Hematopoietic multipotent progenitor cell treated with erythropoietin and hydrocortisone succinate and interleukin-3 and kit ligand, for 15 days (in vitro differentiated cells): ENCODE results near the gene TXLNB.
"Not testable (repeated sequence)": the region's sequence is repeated elsewhere in the genome, so short reads cannot be mapped to it uniquely, and the experiment has no call there.

Source experiments
- DNase-seq: peaks from one replicate; pipeline ENCODE4 v3.0.0-alpha.2; 2015; ENCODE audit warnings: low spot score

The TXLNB gene

DNA sequence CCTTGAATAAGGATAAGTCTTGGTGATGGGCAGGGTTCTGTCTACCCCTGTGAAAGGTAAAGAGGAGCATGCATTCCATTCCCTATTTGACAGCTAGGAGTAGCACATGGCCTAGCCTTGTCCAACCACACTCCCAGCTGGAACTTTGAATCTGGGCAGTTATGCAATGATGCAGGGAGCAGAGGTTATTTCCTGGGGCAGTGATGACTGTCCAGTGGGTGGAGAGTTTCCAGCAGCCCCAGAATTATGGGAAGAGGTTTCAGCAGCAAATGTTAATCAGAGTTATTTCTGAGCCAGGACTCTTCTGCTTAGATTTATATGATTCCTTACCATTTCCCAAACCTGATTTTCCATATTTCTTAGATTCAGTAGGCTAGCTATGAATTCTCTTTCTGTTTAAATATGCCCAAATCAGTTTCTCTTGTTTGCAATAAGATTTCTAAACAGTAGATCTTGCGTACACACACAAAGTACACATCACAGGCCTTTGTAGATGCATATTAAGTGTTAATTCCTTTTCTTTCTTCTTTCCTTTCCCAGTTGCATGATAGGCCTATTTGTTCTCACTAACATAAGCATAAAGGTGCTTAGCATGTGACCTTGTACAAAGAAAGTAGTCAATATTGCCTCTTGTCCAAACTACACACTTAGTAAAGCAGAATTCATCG lies 17.3 kb upstream of the TXLNB start:
- DNase-seq = no peak

DNA sequence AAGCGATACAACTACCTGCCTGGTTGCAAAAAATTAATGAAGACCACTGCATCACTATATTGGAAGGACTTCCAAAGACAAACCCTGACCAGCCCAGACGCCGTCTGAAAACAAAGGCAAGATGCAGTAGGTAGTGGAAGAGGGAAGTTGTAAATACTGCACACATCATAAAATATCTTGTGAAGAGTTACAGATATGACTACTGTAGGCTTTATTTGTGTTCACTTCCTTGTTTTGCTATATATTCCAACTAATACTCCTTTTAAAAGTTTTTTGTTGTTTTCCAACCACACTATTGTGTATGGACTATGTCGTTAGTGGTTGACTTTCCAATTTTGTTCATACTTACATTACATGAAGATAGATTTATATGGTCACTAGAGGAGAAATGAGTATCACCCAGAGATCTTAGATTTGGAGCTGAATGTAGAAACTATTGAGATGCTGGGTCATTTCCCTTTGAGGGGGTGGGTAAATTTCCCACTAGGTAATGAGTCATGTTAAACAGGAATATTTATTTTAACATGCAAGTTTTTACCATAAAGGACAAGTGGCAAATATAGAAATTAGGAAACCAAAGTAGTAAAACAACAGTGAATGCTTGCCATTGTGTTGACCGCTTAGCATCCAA lies 16.6 kb upstream of the TXLNB start:
- DNase-seq = no peak

DNA sequence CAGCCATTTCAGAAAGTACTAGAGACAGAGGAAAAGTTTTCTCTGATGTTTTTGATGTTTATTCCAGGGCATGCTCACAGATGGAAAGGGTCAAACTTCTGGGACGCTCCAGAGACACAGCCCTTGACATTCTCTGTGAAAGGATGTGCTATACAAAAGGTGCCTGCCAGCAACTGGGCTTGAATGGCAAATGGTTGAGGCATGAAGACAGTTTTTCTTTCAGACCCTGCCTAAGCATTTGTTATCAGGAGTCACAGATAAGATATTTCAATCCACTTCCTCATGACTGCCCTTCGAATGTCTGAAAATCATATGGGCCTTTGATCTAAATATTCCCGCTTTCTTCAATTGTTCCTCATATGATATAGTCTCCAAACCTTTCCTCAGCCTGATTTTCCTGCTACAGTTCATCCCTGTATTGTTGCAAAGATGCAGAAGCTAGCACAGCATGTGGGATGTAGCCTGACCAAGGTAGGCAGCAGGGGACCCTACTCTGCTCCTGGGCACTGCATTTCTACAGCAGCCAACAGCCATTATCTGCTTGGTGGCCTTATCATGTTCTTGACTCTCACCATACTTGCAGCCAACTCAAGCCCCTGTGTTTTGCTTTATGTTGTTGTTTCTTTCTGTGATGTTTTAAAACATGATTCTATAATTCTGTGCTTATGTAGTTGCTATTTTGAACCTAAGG lies 14.6 kb upstream of the TXLNB start:
- DNase-seq = no peak

DNA sequence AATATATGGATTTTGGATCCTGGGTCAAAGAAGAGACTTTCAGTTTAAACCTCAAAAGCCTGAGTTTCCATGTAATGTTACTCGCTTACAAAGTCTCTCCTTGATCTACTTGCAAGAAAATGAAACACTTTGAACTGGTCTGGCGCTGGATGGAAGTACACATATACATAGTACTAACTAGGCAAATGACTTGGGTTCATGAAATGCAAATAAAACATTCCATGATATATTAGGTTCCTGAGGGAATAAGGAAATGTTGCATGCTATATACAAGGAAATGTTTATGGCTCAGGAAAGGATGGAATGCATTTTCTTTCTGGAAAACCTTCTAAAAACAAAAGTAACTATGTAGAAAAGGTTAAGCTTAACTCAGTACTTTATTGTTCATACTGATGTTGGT lies 11.4 kb upstream of the TXLNB start:
- DNase-seq = no peak

DNA sequence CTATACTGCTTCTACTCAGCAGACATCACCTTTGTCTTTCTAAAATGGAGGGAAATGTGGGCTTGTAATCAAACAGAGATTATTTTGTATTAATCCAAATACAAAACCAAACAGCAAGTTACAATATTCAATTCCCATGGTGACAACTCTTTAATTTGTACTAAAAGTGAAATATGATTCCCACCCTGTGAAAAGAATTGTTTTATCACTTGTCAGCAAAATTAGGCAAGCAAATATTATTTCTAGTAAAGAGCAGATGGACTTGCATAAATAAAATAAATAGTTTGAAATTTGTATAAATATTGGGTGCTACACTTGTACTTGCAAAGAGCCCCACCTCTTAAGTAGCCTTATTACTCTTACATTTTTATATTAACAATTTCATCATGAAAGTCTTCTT lies 6.1 kb upstream of the TXLNB start:
- DNase-seq = no peak

DNA sequence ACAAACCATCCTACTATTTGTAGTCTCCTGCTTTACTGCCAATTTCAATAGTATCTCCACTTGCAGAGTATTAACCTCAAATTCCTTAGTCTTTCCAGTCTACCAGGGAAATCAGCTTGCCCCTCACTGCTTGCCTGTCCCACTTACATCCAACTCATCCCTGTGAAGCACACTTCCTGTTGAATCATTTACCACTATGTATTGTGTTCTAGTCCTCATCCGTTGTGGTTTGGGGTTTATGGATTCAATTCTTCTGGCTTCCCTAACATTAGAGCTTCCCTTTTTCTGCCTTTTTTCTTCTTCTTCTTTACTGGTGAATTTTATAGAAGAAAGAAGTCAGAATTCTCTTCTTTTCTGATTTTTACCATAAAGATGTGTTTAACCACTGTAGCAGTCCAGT lies 5.1 kb upstream of the TXLNB start:
- DNase-seq = no peak

DNA sequence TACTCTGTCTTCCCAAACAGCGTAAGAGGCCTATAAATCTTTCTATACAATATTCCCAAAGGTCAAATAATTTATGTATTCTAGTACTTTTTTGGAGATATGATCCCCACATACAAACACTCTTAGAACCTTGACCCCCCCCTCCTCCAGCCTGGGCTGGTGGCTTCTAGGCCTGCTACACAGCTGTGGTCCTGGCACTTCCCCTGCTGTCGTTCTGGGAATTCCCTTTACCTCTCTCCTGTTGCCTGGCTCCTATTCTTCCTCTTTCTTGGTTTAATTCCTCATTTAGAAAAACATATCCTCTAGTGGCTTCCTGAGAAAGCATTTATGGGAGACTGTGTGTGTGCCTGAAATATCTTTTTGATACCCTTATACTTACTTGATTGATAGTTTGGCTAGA lies 4.1 kb upstream of the TXLNB start:
- DNase-seq = no peak

DNA sequence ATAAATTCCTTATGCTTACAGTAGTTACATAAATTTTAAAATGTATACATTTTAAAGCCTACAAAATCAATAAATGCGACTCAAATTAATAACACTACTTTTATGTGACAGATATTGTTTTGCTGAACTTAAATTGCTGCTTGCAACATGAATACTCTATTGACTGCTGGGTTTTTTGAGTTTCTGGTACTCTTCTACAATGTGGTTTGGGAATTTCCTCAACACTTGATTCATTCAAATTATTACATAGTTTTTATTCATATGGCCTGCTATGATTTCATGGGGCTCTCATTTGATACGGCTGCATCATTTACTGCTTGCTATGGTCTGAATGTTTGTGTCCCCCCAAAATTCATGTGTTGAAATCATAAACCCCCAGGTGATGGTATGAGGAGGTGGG lies 2.3 kb upstream of the TXLNB start:
- DNase-seq = no peak

DNA sequence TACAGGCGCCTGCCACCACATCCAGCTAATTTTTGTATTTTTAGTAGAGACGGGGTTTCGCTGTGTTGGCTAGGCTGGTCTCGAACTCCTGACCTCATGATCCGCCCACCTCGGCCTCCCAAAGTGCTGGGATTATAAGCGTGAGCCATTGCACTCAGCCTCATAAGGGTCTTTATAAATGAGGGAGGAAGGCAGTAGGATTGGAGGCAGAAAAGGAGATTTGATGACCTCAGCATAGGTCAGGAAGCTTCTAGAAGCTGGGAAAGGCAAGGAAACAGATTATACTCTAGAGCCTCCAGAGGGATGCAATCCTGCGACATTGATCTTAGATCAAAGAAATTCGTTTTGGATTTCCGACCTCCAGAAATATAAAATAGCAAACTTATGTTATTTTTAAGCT lies 1.4 kb upstream of the TXLNB start:
- DNase-seq = not testable (repeated sequence)

DNA sequence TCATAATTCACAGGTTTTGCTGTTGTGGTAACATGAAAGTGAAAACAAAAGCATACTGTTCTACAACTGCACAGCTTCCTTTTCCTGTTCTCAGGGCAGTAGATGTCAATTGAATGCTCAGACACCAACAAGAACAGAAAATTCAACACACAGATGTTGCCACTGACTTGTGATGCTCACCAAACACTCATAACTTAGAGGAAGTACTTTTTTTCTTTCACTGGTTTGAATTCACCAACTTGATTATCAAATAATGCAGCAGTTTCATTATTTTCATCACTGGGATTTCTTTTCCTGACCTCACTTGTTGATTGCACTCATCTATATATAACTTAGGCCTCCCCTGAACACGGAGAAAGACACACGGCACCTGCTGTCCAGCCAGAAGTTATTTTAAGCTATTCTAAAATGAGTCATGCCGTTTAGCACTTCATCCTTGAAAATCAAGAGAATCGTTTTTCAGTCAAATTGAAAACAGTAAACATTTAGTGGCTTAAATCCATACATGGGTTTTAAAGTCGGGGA lies 949 bp downstream of the TXLNB start:
- no peak for DNase-seq

DNA sequence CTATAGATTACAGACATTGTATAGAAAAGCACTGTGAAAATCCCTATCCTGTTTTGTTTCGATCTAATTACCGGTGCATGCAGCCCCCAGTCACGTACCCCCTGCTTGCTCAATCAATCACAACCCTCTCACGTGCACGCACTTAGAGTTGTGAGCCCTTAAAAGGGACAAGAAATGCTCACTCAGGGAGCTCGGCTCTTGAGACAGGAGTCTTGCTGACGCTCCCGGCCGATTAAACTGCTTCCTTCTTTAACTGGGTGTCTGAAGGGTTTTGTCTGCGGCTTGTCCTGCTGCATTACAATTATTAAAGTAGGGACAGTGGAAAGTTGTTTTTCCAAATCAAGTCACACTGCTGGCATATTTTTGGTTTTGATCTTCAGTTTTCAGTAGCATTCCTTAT lies 2.6 kb downstream of the TXLNB start:
- DNase-seq = no peak

DNA sequence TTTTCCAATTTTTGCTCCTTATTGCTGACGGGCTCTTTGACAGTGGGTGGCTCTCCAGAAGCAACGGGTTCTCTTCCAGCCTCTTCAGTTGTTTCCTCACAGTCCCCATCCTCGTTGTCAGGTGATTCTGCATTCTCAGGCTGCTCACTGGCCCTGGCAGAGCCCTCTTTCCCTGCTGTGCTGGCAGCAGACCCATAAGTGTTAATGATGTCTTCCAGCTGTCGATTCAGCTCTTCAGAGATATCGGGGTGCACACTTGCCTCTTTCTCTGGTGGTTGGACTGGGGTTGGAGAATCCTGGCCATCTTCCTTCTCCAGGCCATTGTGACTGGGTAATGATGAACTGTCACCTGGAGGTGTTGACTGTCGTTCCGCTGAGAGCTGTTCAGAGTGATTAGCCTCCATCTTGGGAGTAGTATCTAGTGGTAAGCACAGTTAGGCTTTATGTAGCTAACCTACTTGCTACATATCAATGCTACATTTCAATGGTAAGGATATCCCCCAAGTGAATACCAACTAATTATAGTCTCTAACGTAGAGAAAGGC lies 3.2 kb downstream of the TXLNB start:
- DNase-seq = no peak

DNA sequence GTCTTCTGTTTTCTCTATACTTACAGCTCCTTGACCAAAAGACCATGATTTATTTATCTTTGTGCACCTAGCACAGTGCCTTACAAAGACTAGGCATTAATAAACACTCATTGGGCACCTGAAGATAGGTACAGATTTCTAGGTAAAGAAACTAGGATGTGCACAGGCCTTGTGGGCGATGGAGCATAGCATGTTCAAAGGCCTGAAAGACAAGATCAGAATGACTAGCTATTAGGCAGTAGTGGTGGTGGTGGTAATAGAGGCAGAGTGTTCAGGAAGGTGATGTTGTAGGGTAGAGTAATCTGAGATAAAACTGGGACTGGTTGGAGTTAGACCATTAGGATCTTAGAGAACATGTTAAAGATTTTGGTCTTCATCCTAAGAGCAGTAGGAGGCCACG lies 3.9 kb downstream of the TXLNB start:
- DNase-seq = no peak

DNA sequence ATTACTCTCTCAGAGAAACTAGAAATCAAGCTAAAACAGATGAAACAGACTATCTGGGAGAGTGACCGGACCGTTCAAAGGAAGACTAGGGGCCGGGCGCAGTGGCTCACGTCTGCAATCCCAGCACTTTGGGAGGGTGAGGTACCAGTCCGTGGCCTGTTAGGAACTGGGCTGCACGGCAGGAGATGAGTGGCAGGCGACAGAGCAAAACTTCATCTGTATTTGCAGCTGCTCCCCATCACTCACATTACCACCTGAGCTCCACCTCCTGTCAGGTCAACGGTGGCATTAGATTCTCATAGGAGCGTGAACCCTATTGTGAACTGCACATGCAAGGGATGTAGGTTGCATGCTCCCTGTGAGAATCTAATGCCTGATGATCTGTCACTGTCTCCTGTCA lies 5.4 kb downstream of the TXLNB start:
- DNase-seq = not testable (repeated sequence)

DNA sequence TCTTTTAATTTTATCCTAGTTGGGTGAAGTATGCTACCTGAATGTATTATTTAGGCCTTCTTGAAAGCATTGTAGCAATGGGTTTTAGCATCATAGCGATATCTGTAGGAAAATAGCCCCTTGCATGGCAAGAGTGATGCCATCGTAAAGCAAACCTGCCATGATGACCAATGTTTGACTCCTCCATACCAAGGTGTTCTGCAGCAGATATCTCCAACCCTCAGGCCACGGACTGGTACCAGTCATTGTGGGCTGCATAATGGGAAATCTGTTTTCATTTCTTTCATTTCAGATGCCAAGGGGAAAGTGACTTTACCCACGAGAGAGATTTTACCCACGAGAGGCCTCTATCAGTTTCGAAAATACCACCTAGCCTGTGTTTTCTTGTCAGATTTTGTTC lies 6.2 kb downstream of the TXLNB start:
- no peak for DNase-seq

DNA sequence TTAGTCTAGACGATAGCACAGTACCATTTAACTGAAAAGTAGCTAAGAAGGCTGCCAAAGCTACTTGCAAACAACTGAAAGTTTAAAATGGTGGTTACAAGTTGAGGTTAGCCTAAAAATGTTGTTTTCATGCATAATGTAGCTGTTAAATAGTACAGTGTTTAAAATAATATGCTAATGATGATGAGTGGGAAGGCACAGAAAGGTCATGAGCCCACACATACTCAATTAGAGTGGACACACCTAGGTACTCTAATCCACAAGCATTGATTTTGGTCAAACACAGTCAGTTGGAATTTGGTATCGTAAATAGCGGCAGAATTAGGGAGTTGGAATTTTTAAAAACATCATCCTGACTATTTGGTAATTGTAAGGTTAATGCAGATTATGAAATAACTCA lies 7.0 kb downstream of the TXLNB start:
- no peak for DNase-seq

DNA sequence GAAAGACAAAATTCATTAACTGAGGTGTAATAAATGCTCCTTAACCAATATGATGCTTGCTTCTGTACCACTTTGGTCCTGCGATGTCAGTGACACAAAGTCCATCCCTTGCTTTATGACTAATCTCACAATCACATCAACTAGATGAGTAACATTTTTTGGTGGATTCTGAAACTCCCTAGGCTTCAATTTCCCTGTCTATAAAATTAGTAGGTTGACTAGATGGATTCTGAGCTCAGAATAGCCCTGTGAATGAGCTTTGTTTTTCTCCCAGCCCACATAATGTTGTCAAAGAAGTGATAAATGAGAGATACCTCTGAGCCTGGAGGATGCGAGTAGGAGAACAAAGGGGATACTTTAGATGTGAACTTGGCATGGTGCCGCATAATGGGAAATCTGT lies 9.1 kb downstream of the TXLNB start:
- no peak for DNase-seq

DNA sequence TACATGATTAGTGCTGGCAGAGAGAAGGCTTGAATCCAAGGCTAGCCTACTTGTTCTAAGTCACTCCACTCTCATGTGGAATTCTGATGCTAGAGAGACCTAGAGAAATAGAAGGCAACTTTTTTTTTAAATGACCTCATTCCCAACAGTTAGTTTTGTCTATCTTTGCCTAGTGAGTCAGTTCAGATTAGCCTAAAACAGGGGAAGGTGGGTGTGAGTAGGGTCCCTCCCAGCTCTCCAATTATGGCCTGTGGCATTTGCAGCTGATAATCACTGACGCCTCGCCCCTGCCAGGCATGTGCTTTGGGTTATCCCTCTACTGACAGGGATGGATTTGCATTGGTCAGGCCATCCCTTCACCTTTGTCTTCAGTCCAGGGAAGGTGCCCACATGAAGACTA lies 13.6 kb downstream of the TXLNB start:
- DNase-seq = no peak

DNA sequence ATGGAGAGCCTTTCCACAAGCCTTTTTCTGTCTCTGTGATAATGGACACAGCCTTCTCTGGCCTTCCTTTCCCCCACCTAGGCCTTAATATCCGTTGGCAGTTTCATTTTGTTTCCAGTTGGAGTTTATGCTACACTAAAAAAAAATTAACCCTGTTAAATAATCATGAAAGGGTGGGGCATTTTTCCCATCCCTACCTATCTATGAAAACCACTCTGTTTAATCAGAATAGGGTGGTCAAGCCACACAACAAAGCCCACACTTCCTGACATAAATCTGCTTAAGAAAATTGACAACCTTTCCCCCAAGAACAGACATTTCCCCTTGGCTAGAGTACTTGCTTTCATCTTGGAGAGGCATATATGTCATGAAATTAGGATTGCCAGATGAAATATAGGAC lies 14.2 kb downstream of the TXLNB start:
- no peak for DNase-seq

DNA sequence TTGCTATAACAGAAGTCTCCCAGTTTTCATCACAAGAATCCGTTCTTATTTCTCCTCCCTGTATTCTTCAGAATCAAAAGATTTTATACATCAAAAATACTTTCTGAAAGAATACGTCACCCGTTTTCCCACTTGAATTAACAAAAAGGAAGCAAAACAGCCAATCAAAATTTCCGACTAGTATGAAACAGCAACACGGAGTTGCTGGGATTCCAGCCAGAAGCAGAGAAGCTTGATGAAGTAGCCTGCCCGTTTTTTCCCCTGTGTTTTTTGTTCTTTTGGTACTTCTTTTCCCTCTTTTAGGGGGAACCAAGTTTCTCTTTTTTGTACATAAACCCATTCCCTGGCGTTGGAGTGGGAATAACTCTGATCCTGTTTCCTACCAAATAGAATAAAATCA lies 14.6 kb downstream of the TXLNB start:
- no peak for DNase-seq

DNA sequence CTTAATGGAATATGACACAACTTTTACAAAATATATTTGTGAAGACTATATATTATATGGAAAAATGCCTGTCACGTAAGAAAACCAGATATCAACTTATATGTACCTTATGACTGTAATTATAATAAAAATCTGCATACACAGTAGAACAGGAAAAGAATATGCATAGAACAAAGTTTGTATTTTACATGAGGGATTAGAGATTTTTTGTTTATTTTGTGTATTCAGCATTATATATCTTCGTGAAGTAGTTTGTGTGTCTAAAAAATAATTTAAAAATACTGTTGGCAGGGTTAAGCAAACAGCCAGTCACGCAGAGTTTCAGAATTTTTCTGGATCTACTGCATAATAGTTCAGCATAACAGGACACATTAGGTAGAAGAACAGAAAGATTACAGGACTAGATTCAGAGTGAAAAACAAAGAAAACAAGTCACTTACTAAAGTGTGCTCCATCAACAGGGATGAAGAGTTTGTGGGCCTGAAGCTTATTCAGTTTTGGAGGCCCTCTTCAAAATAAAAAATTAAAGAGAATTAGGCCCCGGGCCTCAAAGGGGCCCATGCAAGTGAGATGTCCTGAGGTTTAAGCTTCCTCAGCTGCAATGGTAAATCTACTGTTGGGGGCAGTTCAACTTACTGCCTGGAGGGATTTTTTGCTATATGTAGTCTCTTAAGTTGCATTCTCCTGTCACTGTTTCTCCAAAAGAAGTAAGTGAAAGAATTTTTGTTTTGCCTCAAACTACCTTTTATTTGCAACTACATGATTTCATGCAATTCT lies 16.3 kb downstream of the TXLNB start:
- DNase-seq = no peak

DNA sequence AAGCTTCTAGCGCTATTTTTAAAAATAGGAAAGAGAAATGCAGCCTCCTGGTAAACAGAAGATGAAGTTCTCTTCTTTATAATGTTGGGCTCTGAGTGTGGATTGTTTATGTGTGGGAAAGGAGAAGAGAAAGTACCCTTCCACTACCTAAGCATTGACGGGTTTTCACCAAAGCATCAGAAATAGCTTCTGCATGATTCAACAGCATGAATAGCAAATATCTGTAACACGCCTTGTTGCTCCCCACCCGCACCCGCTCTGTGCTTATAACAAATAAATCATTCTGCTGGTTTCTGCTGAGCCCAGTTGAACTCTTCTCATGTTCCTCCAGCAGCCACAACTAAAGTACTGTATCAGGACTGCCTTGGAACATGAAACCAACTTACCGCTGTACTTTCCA lies 20.7 kb downstream of the TXLNB start:
- DNase-seq = no peak
